NCI-H2227 (cell line): ENCODE results near the gene WDR27.
"Not testable (repeated sequence)": the region's sequence is repeated elsewhere in the genome, so short reads cannot be mapped to it uniquely, and the experiment has no call there.

Experiments
- DNase-seq: peaks from one replicate; lab custom pipeline; 2025; ENCODE audit not compliant: unreplicated experiment; lab: John Stamatoyannopoulos, UW

Gene WDR27

DNA sequence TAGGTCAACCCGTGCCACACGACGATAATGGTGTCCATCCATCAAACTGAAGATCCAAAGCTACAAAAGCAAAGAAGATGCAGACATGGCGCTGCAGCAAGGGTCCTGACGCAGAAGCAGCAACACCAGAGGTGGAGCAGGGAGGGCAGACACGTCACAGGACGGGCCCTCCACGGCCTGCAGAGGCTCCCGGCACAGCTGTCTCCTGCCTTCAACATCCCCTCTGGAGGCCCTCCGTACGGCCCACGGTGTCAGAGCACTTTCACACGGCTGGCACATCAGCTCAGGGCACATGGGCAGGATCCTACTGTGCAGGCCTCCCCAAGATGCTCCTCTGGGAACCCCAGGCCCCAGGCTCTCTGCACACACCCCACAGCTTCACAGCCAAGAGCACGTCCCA, 37.6 kb downstream of the WDR27 start:
- no peak for DNase-seq

DNA sequence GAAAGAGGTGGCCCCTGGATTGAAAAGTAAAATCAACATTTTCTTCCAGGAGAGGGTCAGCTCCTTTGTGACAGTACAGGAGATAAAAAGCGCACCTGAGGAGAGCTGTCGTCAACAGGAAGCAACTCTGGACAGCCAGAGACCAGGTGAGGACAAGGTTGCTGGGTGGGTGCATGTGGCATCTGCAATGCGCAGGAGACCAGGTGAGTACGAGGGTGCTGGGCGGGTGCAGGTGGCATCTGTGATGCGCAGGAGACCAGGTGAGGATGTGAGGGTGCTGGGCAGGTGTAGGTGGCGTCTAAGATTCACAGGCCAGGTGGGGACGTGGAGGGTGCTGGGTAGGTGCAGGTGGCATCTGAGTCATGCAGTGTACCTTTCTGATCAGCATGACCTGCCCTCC, 38.4 kb downstream of the WDR27 start:
- DNase-seq: no peak

DNA sequence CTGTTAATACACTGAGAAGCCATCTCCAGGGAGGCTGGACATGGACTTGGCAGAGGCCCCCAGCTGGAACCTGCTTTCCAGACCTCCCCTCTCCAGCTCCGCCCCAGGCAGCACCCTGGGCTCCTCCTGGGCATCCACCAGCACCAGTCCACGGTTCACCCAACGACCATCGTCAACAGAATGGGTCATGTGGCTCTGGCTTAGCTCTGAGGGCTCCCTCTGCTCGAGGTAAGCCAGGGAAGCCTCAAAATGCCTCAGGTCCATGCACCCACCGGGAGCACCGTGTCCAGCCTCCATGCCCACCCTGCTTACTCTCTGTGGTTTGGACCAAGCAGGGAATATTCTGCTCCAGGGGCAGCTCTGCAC, 40.5 kb downstream of the WDR27 start:
- DNase-seq: no peak

DNA sequence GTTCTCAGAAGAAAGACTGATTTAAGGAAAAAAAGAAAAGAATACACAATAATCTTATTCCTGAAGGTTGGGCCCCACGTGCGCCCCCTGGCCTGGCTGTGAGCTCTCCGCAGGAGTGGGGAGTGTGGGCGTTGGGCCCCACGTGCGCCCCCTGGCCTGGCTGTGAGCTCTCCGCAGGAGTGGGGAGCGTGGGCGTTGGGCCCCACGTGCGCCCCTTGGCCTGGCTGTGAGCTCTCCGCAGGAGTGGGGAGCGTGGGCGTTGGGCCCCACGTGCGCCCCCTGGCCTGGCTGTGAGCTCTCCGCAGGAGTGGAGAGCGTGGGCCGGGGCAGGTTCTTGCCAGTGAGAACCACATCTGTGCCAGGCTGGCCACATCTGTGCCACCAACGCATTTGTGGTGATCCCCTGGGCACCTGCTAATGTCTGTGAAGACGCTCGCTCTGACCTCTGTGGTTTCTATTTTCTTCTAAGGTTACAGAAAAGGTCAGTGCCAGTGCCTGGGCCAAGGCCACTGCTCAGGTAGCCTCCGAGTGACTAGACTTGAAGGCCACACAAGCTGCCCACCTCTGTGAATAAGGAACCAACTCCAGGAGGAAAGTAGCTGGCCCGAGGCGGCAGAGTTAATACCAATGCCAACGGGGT, 41.0 kb downstream of the WDR27 start:
- no peak for DNase-seq

DNA sequence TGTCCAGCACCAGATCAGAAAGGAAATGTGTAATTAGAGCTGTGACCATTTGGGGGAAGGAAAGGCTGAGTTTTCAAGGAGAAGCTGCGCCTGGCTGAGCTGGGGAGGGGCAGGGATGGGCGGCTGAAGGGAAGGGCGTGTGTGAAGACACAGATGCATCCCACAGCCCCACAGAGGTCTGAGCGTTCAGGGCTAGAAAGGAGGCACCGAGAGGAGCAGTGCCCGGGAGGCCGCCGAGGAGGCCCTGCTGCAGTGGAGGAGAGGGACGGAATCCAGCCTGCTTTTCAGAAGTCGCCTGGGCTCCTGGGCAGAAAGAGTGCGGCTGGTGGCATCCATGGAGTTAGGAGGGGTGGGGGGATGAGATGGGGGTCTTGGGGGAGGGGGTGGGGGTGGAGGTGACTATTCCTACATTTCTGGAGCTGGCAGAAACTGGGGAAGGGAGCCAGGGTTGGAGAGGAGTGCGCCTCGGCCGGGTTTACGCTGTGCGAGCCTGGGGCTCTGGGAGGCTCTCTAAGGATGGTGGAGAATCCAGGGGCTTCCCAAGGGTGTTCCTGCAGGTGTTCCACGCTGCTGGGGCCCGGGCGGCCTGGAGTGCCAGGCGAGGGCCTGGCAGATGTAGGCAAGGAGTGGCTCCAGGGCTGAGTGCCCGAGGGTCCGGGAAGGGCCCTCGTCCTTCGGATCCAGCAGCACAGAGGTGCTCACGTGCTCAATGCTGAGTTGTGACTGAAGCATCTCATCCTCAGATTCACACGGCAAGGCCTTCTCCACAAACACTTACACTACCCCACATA, 41.8 kb downstream of the WDR27 start:
- DNase-seq: no peak

DNA sequence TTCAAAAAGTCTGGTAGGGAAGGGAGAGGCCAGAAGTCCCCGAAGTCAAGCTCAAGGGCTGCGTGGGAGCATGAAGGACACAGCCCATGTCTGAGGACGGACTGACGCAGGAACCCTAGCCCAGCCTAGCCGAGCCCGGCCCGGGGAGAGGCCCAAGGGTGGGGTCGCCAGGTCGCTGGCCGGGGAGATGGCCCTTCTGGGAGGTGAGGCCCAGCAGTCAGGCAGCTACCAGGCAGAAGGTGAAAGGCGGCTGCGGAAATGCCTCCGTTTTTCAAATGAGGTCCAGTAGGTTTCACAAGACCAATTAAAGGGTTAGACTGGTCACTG, 44.6 kb downstream of the WDR27 start:
- no peak for DNase-seq

DNA sequence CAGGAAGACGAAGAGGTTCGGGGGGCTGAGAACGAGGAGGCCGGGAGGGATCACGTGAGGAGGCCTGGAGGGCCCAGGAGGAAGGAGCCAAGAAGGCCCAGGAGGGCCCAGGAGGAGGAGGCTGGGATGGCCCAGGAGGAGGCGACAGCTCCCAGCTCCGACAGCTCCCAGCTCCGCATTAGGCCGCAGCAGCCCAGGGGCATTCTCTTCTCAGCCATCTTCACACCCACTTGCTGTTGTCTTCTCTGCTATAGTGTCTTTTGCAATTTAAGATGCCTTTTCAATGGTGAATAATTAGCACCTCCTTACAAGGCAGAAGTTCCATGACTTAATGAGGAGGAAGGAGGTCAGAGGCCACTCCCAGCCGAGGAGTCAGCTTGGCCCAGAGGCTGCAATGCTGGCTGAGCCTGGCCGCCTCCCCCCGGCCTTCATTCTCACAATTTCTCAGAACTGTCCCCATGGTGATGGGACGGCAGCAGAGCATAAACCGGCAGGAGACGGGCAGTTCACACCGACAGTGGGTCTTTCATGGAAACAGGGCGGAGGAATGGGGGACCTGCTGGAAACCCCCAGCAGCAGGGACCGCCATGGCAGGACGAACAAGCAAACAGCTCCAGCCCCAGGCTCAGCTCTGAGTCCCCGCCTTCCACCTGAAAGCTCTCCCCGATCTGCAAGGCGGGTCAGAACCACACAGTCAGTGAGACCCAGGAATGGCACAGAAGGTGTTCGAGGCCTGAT, 45.1 kb downstream of the WDR27 start:
- DNase-seq: no peak

DNA sequence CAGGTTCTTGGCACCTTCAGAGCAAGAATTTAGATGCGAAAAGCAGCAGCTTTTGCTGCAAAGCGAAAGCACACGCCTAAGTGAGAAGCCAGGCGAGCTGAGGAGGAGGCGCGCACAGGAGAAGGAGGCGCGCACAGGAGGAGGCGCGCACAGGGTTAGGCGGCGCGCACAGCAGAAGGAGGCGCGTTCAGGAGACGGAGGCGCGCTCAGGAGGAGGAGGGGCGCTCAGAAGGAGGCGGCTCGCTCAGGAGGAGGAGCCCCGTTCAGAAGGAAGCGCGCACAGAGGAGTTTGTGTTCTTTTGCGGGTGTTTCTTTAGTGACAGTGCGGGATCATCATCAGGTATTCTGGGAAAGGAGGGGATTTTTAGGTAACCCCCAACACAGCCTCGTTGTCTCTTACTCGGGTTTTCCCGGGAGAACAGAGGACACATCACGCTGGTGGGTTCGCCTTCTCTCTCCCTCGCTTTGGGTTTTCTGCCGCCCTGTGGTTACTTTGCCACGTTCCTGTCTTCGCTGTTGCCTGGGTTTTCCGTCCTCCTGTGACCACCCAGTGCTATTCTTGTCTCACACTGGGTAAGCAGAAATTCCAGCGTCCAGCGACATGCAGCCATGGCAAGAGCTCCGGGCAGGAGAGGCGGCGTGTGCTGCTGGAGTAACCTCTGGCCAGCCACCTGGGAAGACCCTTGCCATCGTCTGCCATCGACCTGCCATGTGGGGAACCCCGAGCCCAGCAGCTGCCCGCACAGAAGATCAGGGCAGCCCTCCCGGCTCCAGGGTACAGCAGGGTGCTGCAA, 47.0 kb downstream of the WDR27 start:
- peak; percentile 89 for DNase-seq

DNA sequence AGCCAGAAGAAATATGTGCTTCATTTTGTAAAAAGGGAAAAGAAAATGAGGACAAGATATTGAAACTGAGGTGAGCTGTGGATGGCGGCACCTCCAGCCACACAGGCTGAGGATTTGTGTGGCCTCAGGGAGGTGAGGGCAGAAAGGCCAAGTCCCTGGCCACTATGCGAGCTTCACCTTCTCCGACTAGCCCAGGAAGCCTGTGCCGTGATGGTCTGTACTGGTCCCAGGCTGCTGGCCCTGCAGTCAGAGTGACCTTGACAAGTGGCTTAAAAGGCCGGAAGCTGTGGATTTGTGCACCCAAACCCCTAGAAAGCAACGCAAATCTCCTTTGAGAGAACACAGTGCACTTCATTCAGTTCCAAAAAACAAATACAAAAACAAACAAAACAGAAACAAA, 48.1 kb downstream of the WDR27 start:
- DNase-seq: no peak

DNA sequence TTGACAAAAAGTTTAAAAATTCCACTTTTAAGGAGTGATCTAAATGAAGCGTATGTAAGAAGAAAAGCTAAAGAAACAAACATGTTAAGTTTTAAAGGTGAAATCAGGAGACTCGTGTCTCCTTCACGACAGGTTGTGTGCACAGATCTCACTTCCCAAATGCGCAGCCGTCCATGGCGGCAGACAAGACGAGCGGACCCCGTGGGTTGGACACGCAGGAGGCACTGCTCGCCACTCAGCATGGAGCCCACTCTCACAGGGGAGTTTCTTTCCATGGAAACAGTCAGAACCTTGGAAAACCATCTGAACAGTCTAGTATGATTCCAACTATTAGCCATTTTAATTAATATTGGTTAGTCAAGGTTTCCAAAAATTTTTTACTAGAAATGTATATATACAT, 48.9 kb downstream of the WDR27 start:
- no peak for DNase-seq

DNA sequence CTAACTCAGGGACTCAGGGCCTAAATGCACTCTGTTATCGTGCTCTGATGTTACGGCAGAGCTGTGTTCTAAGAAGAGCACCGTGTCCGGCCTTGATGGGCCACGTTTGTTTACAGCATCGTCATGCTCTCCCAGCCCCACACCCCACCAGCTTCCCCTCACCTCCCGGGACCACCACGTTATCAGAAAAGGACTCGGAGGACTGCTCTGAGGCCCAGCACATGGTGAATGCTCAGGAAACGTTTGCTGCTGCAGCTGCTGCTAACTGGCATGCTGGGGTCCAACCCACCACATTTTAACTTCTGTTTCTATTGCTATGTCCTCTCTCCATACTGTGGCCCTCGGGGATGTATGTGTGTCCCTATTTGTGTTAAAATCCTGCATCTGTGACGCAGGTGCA, 50.3 kb downstream of the WDR27 start:
- DNase-seq: no peak

DNA sequence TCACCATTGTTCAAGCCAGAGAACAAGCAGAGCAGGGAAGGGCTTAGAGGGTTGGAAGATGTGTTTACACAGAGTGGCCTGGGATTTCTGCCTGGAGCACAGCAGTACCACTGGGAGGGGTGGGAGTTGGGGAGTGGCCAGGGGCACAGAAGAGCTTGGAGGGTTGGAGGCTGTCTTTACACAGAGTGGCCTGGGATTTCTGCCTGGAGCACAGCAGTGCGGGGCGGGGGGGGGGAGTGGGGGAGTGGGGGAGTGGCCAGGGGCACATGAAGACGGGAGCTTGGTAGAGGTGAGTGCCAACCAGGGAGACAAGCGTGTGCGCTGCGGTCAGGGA, 50.9 kb downstream of the WDR27 start:
- DNase-seq: no peak

DNA sequence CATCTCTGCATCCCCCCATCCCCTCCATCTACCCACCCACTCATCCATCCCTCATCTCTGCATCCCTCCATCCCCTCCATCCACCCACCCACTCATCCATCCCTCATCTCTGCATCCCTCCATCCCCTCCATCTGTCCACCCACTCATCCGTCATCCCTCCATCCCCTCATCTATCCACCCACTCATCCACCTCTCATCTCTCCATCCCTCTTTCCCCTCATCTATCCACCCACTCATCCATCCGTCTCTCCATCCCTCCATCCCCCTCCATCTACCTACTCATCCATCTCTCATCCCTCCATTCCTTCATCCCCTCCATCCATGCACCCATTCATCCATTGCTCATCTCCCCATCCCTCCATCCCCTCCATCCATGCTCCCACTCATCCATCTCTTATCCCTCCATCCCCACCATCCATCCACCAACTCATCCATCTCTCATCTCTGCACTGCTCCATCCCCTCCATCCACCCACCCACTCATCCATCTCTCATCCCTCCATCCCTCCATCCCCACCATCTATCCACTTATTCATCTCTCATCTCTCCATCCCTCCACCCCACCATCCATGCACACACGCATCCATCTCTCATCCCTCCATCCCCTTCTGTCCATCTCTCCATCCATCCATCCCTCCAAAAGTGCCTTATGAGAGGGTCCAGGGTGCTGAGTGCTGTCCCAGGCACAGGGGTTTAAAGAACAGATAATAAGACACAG, 51.4 kb downstream of the WDR27 start:
- no peak for DNase-seq

DNA sequence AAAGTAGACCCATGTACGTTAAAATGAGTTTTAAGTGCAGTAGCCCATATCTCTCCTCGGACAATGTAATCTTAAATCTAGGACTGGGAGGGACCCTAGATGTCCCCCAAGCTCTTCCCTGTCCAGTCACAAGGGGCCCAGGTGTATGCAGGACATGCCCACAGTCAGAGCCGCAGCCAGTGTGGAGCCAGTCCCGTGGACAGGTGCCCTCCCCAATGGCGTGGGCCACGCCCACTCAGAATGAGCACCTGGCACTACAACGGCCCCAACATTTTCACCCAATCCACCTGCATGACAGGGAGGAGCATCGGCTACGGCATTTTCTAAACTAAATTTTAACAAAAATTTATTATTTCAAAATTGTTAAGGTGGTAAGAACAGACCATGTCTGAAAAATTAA, 53.2 kb downstream of the WDR27 start:
- DNase-seq: no peak

DNA sequence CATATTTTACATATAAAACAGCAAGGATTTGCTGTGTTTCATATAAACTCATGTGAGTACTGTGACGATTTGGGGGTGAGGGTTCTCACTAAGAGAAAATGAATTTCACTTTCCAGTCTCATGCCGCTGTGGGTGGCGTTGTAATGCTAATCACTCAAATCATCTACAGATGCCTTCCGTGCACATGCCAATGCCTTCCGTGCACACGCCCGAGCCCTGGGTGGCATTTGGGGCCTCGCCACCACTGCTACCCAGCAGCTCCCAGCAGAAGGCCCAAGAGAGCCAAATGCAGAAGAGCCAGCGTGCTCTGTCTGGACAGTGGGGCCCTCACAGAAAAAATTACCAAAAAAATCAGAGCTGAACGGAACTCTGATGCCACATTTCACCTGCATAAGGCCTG, 53.7 kb downstream of the WDR27 start:
- DNase-seq: no peak

DNA sequence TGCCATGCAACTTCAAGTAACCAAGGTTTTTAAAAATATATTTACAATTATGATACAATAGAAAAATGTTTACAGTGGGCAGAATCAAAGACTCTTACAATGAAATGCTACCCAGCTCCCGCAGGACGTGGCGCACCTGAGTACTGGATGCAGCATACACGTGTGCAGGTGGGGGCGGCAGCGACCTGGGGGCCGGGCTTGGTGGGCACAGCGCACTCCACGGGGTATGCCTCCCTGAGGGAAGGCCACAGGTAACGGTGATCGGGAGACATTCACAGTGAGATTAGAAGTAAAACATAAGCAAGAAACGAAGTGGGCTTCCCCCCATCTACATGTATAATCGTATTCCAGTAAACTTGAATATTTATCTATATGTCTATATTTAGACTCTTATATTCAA, 54.2 kb downstream of the WDR27 start:
- DNase-seq: no peak

DNA sequence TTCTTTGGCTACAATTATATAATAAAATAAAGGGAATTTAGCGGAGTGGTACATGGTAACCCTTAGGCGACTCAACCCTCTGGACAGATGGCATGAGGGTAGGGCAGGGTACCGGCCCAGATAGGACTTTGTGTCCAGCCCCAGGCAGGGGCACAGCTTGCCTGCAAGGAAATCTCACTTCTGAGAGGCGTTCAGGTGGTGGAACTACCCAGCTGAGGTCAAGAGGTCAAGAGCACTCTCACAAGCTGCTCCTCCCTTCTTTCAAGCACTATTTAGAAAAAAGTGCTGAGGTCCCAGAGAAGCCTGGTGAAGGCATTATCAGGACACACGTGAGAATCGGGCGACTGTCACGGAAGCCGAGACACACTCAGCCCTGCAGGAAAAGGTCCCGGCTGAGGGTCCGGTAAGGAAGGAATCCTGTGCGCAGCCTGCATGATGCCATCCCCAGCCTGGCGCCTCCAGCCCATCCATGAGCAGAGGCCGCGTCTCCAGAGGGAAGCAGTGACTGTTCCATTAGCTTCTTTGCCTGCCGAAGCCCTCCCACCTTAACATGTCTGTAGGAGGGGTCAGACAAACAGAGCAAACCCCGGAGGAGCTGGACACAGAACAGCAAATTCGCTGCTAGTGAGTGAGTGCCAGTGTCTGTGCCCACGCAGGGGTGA, 54.8 kb downstream of the WDR27 start:
- no peak for DNase-seq

DNA sequence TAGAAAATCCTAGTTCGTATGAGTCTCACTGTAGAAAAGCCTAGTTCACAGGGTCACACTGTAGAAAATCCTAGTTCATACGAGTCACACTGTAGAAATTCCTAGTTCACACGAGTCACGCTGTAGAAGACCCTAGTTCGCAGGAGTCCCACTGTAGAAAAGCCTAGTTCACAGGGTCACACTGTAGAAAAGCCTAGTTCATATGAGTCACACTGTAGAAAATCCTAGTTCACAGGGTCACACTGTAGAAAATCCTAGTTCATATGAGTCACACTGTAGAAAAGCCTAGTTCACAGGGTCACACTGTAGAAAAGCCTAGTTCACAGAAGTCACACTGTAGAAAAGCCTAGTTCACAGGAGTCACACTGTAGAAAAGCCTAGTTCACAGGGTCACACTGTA, 56.4 kb downstream of the WDR27 start:
- not testable (repeated sequence) for DNase-seq

DNA sequence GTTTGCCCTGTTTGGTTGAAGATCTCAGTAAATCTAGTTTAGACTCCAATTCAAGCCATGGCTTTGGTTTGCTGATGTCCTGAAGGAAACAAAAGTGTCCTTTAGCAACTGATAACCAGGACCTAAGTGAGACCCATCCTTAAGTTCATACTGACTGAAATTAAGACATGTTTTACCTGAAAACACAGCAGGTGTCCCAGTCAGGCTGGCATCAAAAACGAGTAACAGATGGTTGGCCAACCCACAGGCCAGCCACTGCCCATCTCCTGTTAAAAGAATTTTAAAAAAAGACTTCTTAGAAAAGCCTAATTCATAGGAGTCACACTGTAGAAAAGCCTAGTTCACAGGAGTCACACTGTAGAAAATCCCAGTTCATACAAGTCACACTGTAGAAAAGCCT, 58.3 kb downstream of the WDR27 start:
- no peak for DNase-seq

DNA sequence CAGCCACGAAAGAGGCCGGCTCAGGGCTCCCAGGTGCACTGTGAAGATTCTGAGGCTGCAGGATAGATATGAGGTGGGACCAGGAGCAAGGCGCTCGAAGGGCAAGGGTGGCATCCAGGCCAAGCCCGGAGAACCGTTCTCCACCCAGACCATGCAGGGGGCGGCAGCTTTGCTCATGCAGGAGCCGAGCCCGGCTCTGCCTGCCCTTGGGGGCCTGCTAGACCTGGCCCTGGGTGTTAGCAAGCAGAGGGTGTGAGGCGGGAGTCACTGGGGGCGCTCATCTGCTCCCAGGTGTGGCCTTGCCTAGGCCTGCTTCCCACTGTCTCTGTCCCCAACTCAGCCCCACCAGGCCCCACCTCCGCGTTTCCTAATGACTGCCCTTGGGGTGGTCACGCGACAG, 59.4 kb downstream of the WDR27 start:
- no peak for DNase-seq
